Spinal cord (tissue), 10 donors: ENCODE data around the gene NUP50. TPM values are rescaled to one million over a fixed set of nuclear protein-coding genes. Genes with fewer than 3 reads are reported as not detected.
A peak's percentile ranks its signal among the peaks of the same experiment; 100 is the strongest.

Experiments
- DNase-seq, 6 donors: peaks; one replicate each; pipeline versions ENCODE4 v3.0.0 to v3.0.0-alpha.2; 2013 to 2015; ENCODE audit warnings: low spot score in 6 of 6, low read depth in 4 of 6
- H3K27ac ChIP-seq: one replicate; pipeline ENCODE4 v1.5.1; 2013; ENCODE audit warnings: low read depth, low read length, control low read depth
- H3K27me3 ChIP-seq: one replicate; pipeline ENCODE4 v1.6.1; 2013; ENCODE audit warnings: low read length; ENCODE audit not compliant: control insufficient read depth, insufficient read depth
- H3K36me3 ChIP-seq: one replicate; pipeline ENCODE4 v1.6.1; 2013; ENCODE audit warnings: low read length; ENCODE audit not compliant: control insufficient read depth, insufficient read depth
- H3K4me1 ChIP-seq: one replicate; pipeline ENCODE4 v1.6.1; 2013; ENCODE audit warnings: low read length; ENCODE audit not compliant: control insufficient read depth, insufficient read depth
- H3K4me3 ChIP-seq: one replicate; pipeline ENCODE4 v1.5.1; 2013; ENCODE audit warnings: low read depth, low read length, control low read depth
- H3K9me3 ChIP-seq: one replicate; pipeline ENCODE4 v1.6.1; 2013; ENCODE audit warnings: low read length; ENCODE audit not compliant: control insufficient read depth, insufficient read depth
- WGBS: methylation state at CpG from one replicate; pipeline ENCODE4 v1.1.5; 2013; ENCODE audit warnings: missing lambda C conversion rate; ENCODE audit not compliant: insufficient coverage; 5-methylcytosine and 5-hydroxymethylcytosine counted together
- polyA plus RNA-seq, 2 donors: library from polyadenylated mRNA; unstranded; fragments of 120-200 nt; gene quantifications; one replicate each; pipeline ENCODE4 v1.2.1, GENCODE V29; 2013; ENCODE audit not compliant: insufficient read length in 2 of 2
- total RNA-seq, 2 donors: library from RNA; depleted of rRNA in 1 of 2; stranded (reverse); fragments of 120-200 nt in 1 of 2; fragments of >200 nt in 1 of 2; gene quantifications; one replicate each; pipeline versions ENCODE4 v1.2.3 to v1.2.4, GENCODE V29; 2013 to 2014
- donor health status: healthy.

Gene NUP50
- total and polyA plus RNA-seq, 4 donors: 37.2 to 41.0 (median 39.1) TPM

GRCh38 chr22:45206233-45206632 is 42.5 kb downstream of the NUP50 start:
- no peaks in the 10 kb centered on the region for H3K27me3 ChIP-seq
- H3K9me3 ChIP-seq: no peaks in the 10 kb centered on the region
- no peak overlapping the region for H3K27ac ChIP-seq
- DNase-seq: no peak
- peaks cover 75% of the 10 kb centered on the region for H3K36me3 ChIP-seq
- H3K4me1 ChIP-seq: peaks cover 34% of the 10 kb centered on the region
- 96% methylated on average over 2 of the region's 6 CpGs for WGBS
- no peak overlapping the region for H3K4me3 ChIP-seq

- 95% methylated on average over 13 of the region's 13 CpGs for WGBS
- Histone ChIP-seq H3K27me3 (no peaks in the 10 kb centered on the region), H3K9me3 (no peaks in the 10 kb centered on the region), H3K27ac (no peak overlapping the region), H3K36me3 (peaks cover 74% of the 10 kb centered on the region), H3K4me3 (no peak overlapping the region), H3K4me1 (peaks cover 40% of the 10 kb centered on the region)
- no peak for DNase-seq
Observed at GRCh38 chr22:45207533-45207932, 43.8 kb downstream of the NUP50 start.

GRCh38 chr22:45207981-45208664 is 44.4 kb downstream of the NUP50 start:
- Histone ChIP-seq H3K9me3 (no peaks in the 10 kb centered on the region), H3K4me1 (peaks cover 46% of the 10 kb centered on the region), H3K27me3 (no peaks in the 10 kb centered on the region), H3K36me3 (peaks cover 69% of the 10 kb centered on the region), H3K4me3 (no peak overlapping the region), H3K27ac (peak overlapping the region; percentile 42)
- 71% methylated on average over 14 of the region's 24 CpGs for WGBS
- DNase-seq: no peak

- Histone ChIP-seq H3K36me3 (peaks cover 63% of the 10 kb centered on the region), H3K27me3 (no peaks in the 10 kb centered on the region), H3K9me3 (no peaks in the 10 kb centered on the region), H3K4me3 (no peak overlapping the region), H3K4me1 (peaks cover 51% of the 10 kb centered on the region), H3K27ac (peak overlapping the region; percentile 42)
- DNase-seq: no peak
- 22% methylated on average over 8 of the region's 10 CpGs for WGBS
Observed at GRCh38 chr22:45208696-45208992, 44.9 kb downstream of the NUP50 start.

- peaks cover 58% of the 10 kb centered on the region for H3K36me3 ChIP-seq
- DNase-seq: peak in 3 of 6 donors; percentile 57 to 86 (median 83)
- H3K27ac ChIP-seq: peak overlapping the region; percentile 42
- no peaks in the 10 kb centered on the region for H3K27me3 ChIP-seq
- peaks cover 51% of the 10 kb centered on the region for H3K4me1 ChIP-seq
- WGBS: 14% methylated on average over 28 of the region's 29 CpGs
- H3K9me3 ChIP-seq: no peaks in the 10 kb centered on the region
- H3K4me3 ChIP-seq: no peak overlapping the region
Observed at GRCh38 chr22:45208993-45209838, 45.5 kb downstream of the NUP50 start.

GRCh38 chr22:45210174-45210573 is 46.4 kb downstream of the NUP50 start:
- H3K4me1 ChIP-seq: peaks cover 51% of the 10 kb centered on the region
- no peak overlapping the region for H3K27ac ChIP-seq
- no peak overlapping the region for H3K4me3 ChIP-seq

GRCh38 chr22:45210577-45210976 is 46.9 kb downstream of the NUP50 start:
- 86% methylated on average over 11 of the region's 11 CpGs for WGBS
- Histone ChIP-seq H3K4me3 (no peak overlapping the region), H3K9me3 (no peaks in the 10 kb centered on the region), H3K27me3 (no peaks in the 10 kb centered on the region), H3K36me3 (peaks cover 45% of the 10 kb centered on the region), H3K27ac (no peak overlapping the region), H3K4me1 (peaks cover 51% of the 10 kb centered on the region)
- DNase-seq: no peak

More at GRCh38 chr22:45210174-45210573, 46.4 kb downstream of the NUP50 start:
- WGBS: 88% methylated on average over 5 of the region's 7 CpGs
- Histone ChIP-seq H3K9me3 (no peaks in the 10 kb centered on the region), H3K36me3 (peaks cover 49% of the 10 kb centered on the region), H3K27me3 (no peaks in the 10 kb centered on the region)
- no peak for DNase-seq

- peaks cover 51% of the 10 kb centered on the region for H3K4me1 ChIP-seq
- no peak overlapping the region for H3K4me3 ChIP-seq
Observed at GRCh38 chr22:45210991-45211390, 47.3 kb downstream of the NUP50 start.

GRCh38 chr22:45211435-45211834 is 47.7 kb downstream of the NUP50 start:
- Histone ChIP-seq H3K27ac (no peak overlapping the region), H3K36me3 (peaks cover 42% of the 10 kb centered on the region), H3K27me3 (no peaks in the 10 kb centered on the region), H3K4me3 (no peak overlapping the region), H3K4me1 (peaks cover 55% of the 10 kb centered on the region), H3K9me3 (no peaks in the 10 kb centered on the region)
- no peak for DNase-seq
- 83% methylated on average over 6 of the region's 8 CpGs for WGBS

More at GRCh38 chr22:45210991-45211390, 47.3 kb downstream of the NUP50 start:
- Histone ChIP-seq H3K27me3 (no peaks in the 10 kb centered on the region), H3K36me3 (peaks cover 42% of the 10 kb centered on the region), H3K27ac (no peak overlapping the region), H3K9me3 (no peaks in the 10 kb centered on the region)
- DNase-seq: no peak
- WGBS: 81% methylated on average over 7 of the region's 8 CpGs
